Measurements from ENCODE around the gene POLR2E. TPM values are rescaled to one million over a fixed set of nuclear protein-coding genes. Genes with fewer than 3 reads are reported as not detected.

POLR2E gene
- total RNA-seq, 1 donor from 2014 or later = 248 TPM

DNA sequence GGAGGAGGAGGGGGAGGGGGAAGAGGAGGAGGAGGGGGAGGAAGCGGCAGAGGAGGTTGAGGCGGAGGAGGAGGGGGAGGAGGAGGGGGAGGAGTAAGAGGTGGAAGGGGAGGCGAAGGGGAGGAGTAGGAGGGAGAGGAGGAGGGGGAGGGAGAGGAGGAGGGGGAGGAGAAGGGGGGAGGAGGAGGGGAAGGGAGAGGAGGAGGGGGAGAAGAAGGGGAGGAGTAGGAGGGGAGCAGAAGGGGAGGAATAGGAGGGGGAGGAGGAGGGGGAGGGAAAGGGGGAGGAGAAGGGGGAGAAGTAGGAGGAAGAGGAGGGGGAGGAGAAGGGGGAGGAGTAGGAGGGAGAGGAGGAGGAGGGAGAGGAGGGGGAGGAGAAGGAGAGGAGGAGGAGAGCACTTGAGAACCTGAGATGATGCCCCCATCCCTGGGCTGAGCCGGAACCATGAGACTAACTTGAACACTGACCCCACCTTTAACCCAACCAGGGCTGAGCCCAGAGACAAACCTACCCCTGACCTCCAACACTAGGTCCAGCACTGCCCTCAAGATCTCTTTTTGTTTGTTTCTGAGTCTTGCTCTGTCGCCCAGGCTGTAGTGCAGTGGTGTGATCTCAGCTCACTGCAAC is 42.7 kb downstream of the POLR2E start:
- DNase-seq (ENCODE audit: low read depth) = no peak
- no peak overlapping the region for H3K4me3 ChIP-seq (ENCODE audit: low read depth, low read length)
- TF ChIP-seq CTCF (conservative IDR thresholded peaks at IDR 0.05; ENCODE audit: low read depth, low read length) = no peak

- no peak for DNase-seq (ENCODE audit: low read depth)
- H3K4me3 ChIP-seq (ENCODE audit: low read depth, low read length) = no peak overlapping the region
- no peak for TF ChIP-seq CTCF (conservative IDR thresholded peaks at IDR 0.05; ENCODE audit: low read depth, low read length)
Measured at GRCh38 chr19:1051791-1052190, 43.4 kb downstream of the POLR2E start.

GRCh38 chr19:1050989-1051788 is 44.0 kb downstream of the POLR2E start:
- H3K4me3 ChIP-seq (ENCODE audit: low read depth, low read length) = no peak overlapping the region
- no peak for DNase-seq (ENCODE audit: low read depth)
- TF ChIP-seq CTCF (conservative IDR thresholded peaks at IDR 0.05; ENCODE audit: low read depth, low read length) = no peak

- DNase-seq (ENCODE audit: low read depth) = no peak
- no peak overlapping the region for H3K4me3 ChIP-seq (ENCODE audit: low read depth, low read length)
- no peak for TF ChIP-seq CTCF (conservative IDR thresholded peaks at IDR 0.05; ENCODE audit: low read depth, low read length)
Measured at GRCh38 chr19:1049800-1050199, 45.4 kb downstream of the POLR2E start.

GRCh38 chr19:1049106-1049505 is 46.1 kb downstream of the POLR2E start:
- TF ChIP-seq CTCF (conservative IDR thresholded peaks at IDR 0.05; ENCODE audit: low read depth, low read length) = no peak
- no peak overlapping the region for H3K4me3 ChIP-seq (ENCODE audit: low read depth, low read length)
- no peak for DNase-seq (ENCODE audit: low read depth)

DNA sequence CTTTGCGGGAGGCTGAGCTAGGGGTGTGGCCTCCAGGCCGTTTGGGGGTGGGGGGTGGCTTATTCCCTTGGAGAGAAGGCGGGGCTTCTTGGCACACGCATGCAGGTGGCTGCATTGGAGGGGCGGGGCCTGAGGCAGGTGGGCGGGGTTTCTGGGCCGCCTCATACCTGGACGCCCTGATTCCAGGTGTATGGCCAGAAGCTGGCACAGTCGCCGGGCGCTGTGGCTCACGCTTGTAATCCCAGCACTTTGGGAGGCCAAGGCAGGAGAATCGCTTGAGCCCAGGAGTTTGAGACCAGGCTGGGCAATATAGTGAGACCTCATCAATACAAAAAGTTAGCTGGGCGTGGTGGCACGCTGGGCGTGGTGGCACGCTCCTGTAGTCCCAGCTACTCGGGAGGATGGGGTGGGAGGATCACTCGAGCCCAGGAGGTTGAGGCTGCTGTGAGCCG is 47.5 kb downstream of the POLR2E start:
- TF ChIP-seq CTCF (conservative IDR thresholded peaks at IDR 0.05; ENCODE audit: low read depth, low read length) = no peak
- no peak overlapping the region for H3K4me3 ChIP-seq (ENCODE audit: low read depth, low read length)

More for the DNA sequence above, 47.5 kb downstream of the POLR2E start:
- no peak for DNase-seq (ENCODE audit: low read depth)
